Cardiac muscle cell (in vitro differentiated cells and primary cell): ENCODE measurements around the gene PPP1R1C. TPM values are rescaled to one million over a fixed set of nuclear protein-coding genes. Genes with fewer than 3 reads are reported as not detected.
A peak's percentile ranks its signal among the peaks of the same experiment; 100 is the strongest.

ENCODE experiments used
- DNase-seq, 2 donors: peaks; one replicate each; pipeline versions ENCODE4 v3.0.0 to v3.0.0-alpha.2; 2010 to 2017; ENCODE audit warnings: low read depth in 1 of 2, low spot score in 1 of 2
- H3K27ac ChIP-seq: fragments of 200-600 bp; sonication (generic); 2 replicates; pipeline ENCODE4 v1.5.1; 2016
- H3K27me3 ChIP-seq: fragments of 200-600 bp; sonication (generic); 2 replicates; pipeline ENCODE4 v1.6.0; 2016; ENCODE audit warnings: control low read depth
- H3K36me3 ChIP-seq: fragments of 200-600 bp; sonication (generic); 2 replicates; pipeline ENCODE4 v1.5.1; 2016; ENCODE audit warnings: control low read depth
- H3K4me1 ChIP-seq: fragments of 200-600 bp; sonication (generic); 2 replicates; pipeline ENCODE4 v1.8.1; 2017; ENCODE audit warnings: low read depth, mild to moderate bottlenecking, mixed run types
- H3K4me3 ChIP-seq: fragments of 200-600 bp; sonication (generic); 2 replicates; pipeline ENCODE4 v1.5.1; 2016; ENCODE audit warnings: mild to moderate bottlenecking
- H3K9me3 ChIP-seq: fragments of 200-600 bp; sonication (generic); 2 replicates; pipeline ENCODE4 v1.5.1; 2017; ENCODE audit warnings: low read depth, mild to moderate bottlenecking, control low read depth
- polyA plus RNA-seq: library from polyadenylated mRNA; unstranded; fragments of >200 nt; fragmentation: Nextera tagmentation; extraction: Ambion mirVana; gene quantifications from 2 replicates; pipeline ENCODE4 v1.2.1, GENCODE V29; 2016
- total RNA-seq: library from RNA; depleted of rRNA; stranded (reverse); fragments of >200 nt; gene quantifications from 2 replicates; pipeline ENCODE4 v1.2.3, GENCODE V29; 2016
- TF ChIP-seq, protein P1 (sequence below): IDR thresholded peaks from 2 replicates; pipeline ENCODE4 v1.5.1; 2012; ENCODE audit warnings: low read depth, mild to moderate bottlenecking, low read length

Gene PPP1R1C, protein sequence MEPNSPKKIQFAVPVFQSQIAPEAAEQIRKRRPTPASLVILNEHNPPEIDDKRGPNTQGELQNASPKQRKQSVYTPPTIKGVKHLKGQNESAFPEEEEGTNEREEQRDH
- total RNA-seq (4.7 and 12.1 TPM in 2 replicates), polyA plus RNA-seq (8.6 and 17.9 TPM in 2 replicates)

DNA sequence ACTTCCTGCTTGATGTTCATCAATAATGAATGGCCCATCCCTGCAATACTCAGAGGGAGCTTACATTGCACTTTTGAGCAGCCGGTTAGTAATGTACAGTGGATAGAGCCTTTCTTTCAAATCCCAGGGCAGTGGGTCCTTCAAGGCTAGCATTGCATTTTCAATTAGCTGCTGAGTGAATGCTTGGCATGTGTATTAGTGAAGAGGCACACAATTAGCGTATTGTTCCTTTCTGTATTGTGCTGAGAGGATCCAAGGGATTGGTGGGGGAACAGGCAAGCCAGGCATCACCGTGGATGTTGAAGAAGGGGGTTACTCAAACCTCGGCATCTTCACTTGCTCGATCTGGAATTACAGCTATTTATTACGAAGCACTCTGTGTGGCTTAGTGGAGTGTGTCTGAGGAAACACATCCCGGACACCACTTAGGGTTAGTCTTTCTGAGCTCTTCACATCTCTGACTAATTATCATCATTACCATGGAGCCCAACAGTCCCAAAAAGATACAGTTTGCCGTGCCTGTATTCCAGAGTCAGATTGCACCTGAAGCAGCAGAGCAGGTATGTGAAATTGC is at the start of gene PPP1R1C:
PPP1R1C (plus strand) TSS at position 222 of the 574 bp plus-strand sequence; CDS start at position 480, 258 bp downstream.
- no peak for DNase-seq
- Histone ChIP-seq H3K27me3 (no peaks in the 10 kb centered on the region), H3K4me1 (peaks cover 38% of the 10 kb centered on the region), H3K27ac (peak within 1 kb of the TSS; percentile 72), H3K36me3 (no peaks in the 10 kb centered on the region), H3K4me3 (no peak within 1 kb of the TSS), H3K9me3 (no peaks in the 10 kb centered on the region)
- TF ChIP-seq, protein P1, sequence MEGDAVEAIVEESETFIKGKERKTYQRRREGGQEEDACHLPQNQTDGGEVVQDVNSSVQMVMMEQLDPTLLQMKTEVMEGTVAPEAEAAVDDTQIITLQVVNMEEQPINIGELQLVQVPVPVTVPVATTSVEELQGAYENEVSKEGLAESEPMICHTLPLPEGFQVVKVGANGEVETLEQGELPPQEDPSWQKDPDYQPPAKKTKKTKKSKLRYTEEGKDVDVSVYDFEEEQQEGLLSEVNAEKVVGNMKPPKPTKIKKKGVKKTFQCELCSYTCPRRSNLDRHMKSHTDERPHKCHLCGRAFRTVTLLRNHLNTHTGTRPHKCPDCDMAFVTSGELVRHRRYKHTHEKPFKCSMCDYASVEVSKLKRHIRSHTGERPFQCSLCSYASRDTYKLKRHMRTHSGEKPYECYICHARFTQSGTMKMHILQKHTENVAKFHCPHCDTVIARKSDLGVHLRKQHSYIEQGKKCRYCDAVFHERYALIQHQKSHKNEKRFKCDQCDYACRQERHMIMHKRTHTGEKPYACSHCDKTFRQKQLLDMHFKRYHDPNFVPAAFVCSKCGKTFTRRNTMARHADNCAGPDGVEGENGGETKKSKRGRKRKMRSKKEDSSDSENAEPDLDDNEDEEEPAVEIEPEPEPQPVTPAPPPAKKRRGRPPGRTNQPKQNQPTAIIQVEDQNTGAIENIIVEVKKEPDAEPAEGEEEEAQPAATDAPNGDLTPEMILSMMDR: no peak

DNA sequence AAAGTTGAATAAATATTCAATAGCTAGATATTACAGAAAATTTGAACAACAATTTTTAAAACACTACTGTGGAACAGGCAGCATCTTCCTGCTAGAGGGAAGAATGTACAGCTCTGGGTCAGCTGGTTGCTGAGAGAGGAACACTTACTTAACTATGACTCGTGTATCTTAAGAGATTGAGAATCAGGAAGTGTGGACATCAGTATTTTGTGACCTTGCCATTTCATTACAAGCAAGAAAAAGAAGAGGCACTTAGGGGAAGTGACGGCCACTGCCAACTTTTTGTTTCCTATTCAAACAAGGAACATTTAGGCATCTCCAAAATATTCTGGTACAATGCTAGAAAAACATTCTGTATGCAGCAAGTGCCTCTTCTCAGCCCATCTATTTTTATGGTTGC is 48.2 kb upstream of the PPP1R1C start:
- DNase-seq: peak; percentile 30 to 34
- H3K9me3 ChIP-seq: no peaks in the 10 kb centered on the region
- no peak overlapping the region for H3K4me3 ChIP-seq
- TF ChIP-seq, protein P1: no peak
- no peaks in the 10 kb centered on the region for H3K36me3 ChIP-seq
- H3K27me3 ChIP-seq: no peaks in the 10 kb centered on the region
- no peak overlapping the region for H3K27ac ChIP-seq
- no peaks in the 10 kb centered on the region for H3K4me1 ChIP-seq

DNA sequence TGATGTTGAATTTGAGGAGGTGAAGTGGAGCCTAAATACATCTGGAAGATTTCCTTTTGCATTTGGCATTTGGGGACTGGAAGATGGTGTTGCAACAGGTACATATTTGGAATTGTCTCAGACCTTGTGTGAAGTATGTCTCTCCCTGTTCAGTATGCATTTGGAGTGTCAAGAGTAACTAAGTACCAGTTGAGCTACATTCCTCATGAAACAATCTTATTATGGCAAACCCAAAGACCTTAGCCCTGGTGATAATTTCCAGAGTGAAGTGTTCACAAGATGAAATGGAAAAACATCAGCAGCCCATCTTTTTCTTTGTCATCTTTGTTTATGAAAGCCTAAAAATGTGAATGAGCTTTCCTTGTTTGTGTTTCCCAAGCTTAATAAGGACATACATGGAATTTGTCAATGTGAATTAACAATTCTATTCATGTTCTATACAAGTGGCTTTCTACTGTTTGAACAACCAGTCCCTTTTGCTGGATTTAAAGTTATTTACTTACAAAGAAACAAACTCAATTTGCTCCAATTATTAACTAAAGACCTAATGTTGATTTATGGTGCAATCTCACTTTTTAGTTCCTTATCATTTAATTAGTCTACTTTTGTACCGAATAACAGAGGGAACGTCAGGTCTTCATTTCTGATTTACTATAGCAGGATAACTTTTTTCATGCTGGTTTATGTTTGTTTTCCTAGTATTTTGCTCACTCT is 42.1 kb upstream of the PPP1R1C start:
- TF ChIP-seq, protein P1: no peak
- H3K9me3 ChIP-seq: no peaks in the 10 kb centered on the region
- no peak overlapping the region for H3K27ac ChIP-seq
- no peak overlapping the region for H3K4me3 ChIP-seq
- no peaks in the 10 kb centered on the region for H3K27me3 ChIP-seq
- H3K36me3 ChIP-seq: no peaks in the 10 kb centered on the region
- no peak for DNase-seq
- H3K4me1 ChIP-seq: no peaks in the 10 kb centered on the region

DNA sequence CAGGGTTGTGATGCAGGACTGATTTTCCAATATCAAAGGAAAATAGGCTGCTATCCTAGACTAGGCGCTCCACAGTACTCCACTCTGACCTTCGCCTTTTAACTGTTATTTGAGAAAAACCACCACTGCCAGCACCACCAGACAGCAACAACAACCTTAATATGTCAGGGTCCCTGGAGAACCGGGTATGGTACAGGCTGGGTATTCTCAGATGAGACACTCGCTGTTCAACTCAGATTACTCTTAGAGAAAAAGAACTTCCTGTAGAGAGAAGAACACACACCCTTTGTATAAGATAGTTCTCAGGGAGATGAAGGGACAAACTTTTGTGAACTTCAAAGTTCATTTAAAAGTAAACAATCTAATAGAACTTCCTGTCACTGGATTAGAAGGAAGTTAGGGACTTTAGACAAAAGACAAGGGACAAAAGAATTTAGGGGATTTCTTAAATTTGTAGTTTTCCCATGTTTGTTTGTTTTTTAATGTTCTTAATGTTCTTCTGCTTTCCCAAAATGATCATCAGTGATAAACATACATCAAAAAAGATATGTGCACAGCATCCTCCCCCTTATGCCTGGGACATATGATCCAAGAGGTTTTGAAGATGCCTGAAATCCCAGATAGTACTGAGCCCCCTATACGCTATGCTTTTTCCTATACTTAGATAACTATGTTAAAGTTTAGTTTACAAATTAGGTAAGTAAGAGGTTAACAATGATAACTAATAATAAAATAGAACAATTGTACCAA is 41.3 kb upstream of the PPP1R1C start:
- Histone ChIP-seq H3K4me3 (no peak overlapping the region), H3K27ac (no peak overlapping the region), H3K4me1 (no peaks in the 10 kb centered on the region), H3K27me3 (no peaks in the 10 kb centered on the region), H3K36me3 (no peaks in the 10 kb centered on the region), H3K9me3 (no peaks in the 10 kb centered on the region)
- no peak for DNase-seq
- TF ChIP-seq, protein P1: no peak

DNA sequence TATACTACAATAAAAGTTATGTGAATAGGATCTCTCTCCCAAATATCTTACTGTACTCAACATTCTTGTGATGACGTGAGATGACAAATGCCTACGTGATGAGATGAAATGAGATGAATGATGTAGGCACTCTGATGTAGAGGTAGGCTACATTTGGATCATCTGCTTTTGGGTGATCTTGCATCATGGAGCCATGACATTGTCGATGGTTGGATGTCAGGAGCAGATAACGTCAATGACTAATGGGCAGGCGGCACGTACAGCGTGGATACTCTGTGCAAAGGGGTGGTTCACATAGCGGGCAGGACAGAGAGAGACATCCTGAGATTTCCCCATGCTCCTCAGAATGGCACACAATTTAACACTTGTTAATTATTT is 40.8 kb upstream of the PPP1R1C start:
- no peaks in the 10 kb centered on the region for H3K9me3 ChIP-seq
- TF ChIP-seq, protein P1: no peak
- H3K27ac ChIP-seq: no peak overlapping the region
- H3K36me3 ChIP-seq: no peaks in the 10 kb centered on the region
- no peak for DNase-seq
- H3K27me3 ChIP-seq: no peaks in the 10 kb centered on the region
- H3K4me1 ChIP-seq: no peaks in the 10 kb centered on the region
- no peak overlapping the region for H3K4me3 ChIP-seq
